Heart left ventricle (tissue), 13 donors: ENCODE data around the gene NCBP2.

Experiments used
- POLR2A ChIP-seq, 2 donors: fragments of 450-650 bp; IDR thresholded peaks; one replicate each; pipeline ENCODE4 v1.6.1; 2017; ENCODE audit warnings: antibody characterized with exemption in 2 of 2, mild to moderate bottlenecking in 2 of 2, moderate library complexity in 2 of 2
- TF ChIP-seq, protein P1 (sequence below), 12 donors: fragments of 200-600 bp; sonication (generic) in 4 of 12; IDR thresholded peaks; one replicate each; pipeline versions ENCODE4 v1.5.0 to v1.8.0; 2018 to 2022; ENCODE audit warnings: antibody characterized with exemption in 12 of 12, mild to moderate bottlenecking in 5 of 12
- donor health status: ischemic (EF 13 %, LVEDD 7.1; RV severe dilation, severe dysfunction).
- donor health status: DM: no; HTN: yes; CAD: no.
- donor health status: DM: no; HTN: no; CAD: no.
- donor health status: ischemic (EF 25% LVEDD 6.9; RV normal size, moderate dysfunction).
- donor health status: ischemic (EF 25% LVEDD 5.7; RV mildly dilated, moderate dysfunction).
- donor health status: ischemic (EF 35%, LVEDD 5.7; RV mildly dilated, moderate dysfunction).
- donor health status: nonischemic (EF 11% LVEDD 7.7; RV severe dilation, severe dysfunction).
- donor health status: DM: yes; HTN: yes; CAD: no.
- donor health status: PGD.
- donor health status: ischemic (EF 29% LVEDD 5.4; RV normal size, mild dysfunction).
- donor health status: nonischemic (EF 23%, LVEDD 6.1; RV moderate dilation, normal function).

DNA sequence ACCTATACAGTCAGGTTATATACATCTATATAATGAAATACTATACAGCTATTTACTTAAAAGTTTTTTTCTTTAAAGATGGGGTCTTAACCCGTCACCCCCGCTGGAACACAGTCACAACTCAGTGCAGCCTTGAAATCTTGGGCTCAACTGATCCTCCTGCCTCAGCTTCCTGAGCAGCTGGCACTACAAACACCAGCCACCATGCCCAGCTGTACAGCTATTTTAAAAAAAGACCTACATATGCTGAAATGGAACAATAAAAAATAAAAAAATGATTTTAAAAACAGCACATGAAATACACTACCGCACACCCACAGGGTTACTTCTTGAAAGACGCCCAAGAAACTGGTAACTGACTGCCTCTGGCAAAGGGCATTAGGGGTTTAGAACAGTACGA, 3.8 kb downstream of the NCBP2 start:
- TF ChIP-seq, protein P1, sequence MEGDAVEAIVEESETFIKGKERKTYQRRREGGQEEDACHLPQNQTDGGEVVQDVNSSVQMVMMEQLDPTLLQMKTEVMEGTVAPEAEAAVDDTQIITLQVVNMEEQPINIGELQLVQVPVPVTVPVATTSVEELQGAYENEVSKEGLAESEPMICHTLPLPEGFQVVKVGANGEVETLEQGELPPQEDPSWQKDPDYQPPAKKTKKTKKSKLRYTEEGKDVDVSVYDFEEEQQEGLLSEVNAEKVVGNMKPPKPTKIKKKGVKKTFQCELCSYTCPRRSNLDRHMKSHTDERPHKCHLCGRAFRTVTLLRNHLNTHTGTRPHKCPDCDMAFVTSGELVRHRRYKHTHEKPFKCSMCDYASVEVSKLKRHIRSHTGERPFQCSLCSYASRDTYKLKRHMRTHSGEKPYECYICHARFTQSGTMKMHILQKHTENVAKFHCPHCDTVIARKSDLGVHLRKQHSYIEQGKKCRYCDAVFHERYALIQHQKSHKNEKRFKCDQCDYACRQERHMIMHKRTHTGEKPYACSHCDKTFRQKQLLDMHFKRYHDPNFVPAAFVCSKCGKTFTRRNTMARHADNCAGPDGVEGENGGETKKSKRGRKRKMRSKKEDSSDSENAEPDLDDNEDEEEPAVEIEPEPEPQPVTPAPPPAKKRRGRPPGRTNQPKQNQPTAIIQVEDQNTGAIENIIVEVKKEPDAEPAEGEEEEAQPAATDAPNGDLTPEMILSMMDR (IDR thresholded peaks at IDR 0.05): no peak
- TF ChIP-seq POLR2A (IDR thresholded peaks at IDR 0.05): no peak
